SU-DHL-6 (cell line): ENCODE results near the gene ANKRD31.

Experiments
- H2AFZ ChIP-seq: fragments of 200-600 bp; sonication (generic); 2 replicates; pipeline ENCODE4 v1.6.1; 2014; ENCODE audit warnings: low read depth, mild to moderate bottlenecking, moderate library complexity, mixed read lengths, antibody characterized with exemption, low read length; ENCODE audit not compliant: severe bottlenecking
- H3F3A ChIP-seq: fragments of 200-600 bp; shearing (Covaris generic); 2 replicates; pipeline ENCODE4 v1.6.0; 2016; ENCODE audit warnings: antibody characterized with exemption, mild to moderate bottlenecking; ENCODE audit not compliant: insufficient read depth
- H3K27ac ChIP-seq: fragments of 200-600 bp; sonication (generic); 2 replicates; pipeline ENCODE4 v1.5.1; 2016; ENCODE audit warnings: low read depth, mild to moderate bottlenecking, low read length, moderate library complexity, mixed read lengths
- H3K27me3 ChIP-seq: fragments of 200-600 bp; sonication (generic), shearing (Covaris generic); 2 replicates; pipeline ENCODE4 v1.6.0; 2014; ENCODE audit warnings: mild to moderate bottlenecking, low read length
- H3K36me3 ChIP-seq: fragments of 200-600 bp; sonication (generic); 2 replicates; pipeline ENCODE4 v1.6.1; 2014; ENCODE audit warnings: mild to moderate bottlenecking, low read length, mixed read lengths
- H3K4me2 ChIP-seq: fragments of 300-600, 200-600 bp; shearing (Covaris generic), sonication (generic); 2 replicates; pipeline ENCODE4 v1.6.0; 2014; ENCODE audit warnings: low read length, low read depth, mild to moderate bottlenecking; ENCODE audit not compliant: poor library complexity, severe bottlenecking
- H3K4me3 ChIP-seq: fragments of 200-600 bp; sonication (generic); 2 replicates; pipeline ENCODE4 v1.5.1; 2014; ENCODE audit warnings: antibody characterized with exemption, low read length, mild to moderate bottlenecking, mixed read lengths; ENCODE audit not compliant: insufficient read depth, poor library complexity, severe bottlenecking
- H3K79me2 ChIP-seq: fragments of 200-600 bp; sonication (generic); 2 replicates; pipeline ENCODE4 v1.6.1; 2014; ENCODE audit warnings: mild to moderate bottlenecking, low read length, moderate library complexity; ENCODE audit not compliant: insufficient read depth
- H3K9ac ChIP-seq: fragments of 200-600 bp; sonication (generic); 2 replicates; pipeline ENCODE4 v1.7.0; 2014; ENCODE audit warnings: mild to moderate bottlenecking, low read length
- H3K9me2 ChIP-seq: fragments of 200-600 bp; sonication (generic); replicated peaks from 2 replicates; pipeline ENCODE4 v1.6.1; 2014; ENCODE audit warnings: low read length; ENCODE audit not compliant: insufficient read depth
- H3K9me3 ChIP-seq: fragments of 200-600 bp; sonication (generic); 2 replicates; pipeline ENCODE4 v1.6.1; 2014; ENCODE audit warnings: low read length, mixed read lengths; ENCODE audit not compliant: insufficient read depth
- H4K20me1 ChIP-seq: fragments of 200-600 bp; sonication (generic); 2 replicates; pipeline ENCODE4 v1.6.1; 2014; ENCODE audit warnings: low read depth, mild to moderate bottlenecking, antibody characterized with exemption, low read length, moderate library complexity, mixed read lengths
- EZH2phosphoT487 ChIP-seq: fragments of 200-600 bp; sonication (generic), shearing (Covaris generic); conservative IDR thresholded peaks from 2 replicates; pipeline ENCODE4 v1.6.1; 2018; ENCODE audit warnings: mild to moderate bottlenecking, antibody characterized with exemption, low read length, moderate library complexity, mixed read lengths
- TF ChIP-seq, protein P1 (sequence below): fragments of 200-600 bp; sonication (generic); IDR thresholded peaks from one replicate; pipeline ENCODE4 v1.5.1; 2017; ENCODE audit warnings: antibody characterized with exemption, mild to moderate bottlenecking, low read length, moderate library complexity; ENCODE audit not compliant: insufficient read depth, poor library complexity, severe bottlenecking

ANKRD31 gene, protein sequence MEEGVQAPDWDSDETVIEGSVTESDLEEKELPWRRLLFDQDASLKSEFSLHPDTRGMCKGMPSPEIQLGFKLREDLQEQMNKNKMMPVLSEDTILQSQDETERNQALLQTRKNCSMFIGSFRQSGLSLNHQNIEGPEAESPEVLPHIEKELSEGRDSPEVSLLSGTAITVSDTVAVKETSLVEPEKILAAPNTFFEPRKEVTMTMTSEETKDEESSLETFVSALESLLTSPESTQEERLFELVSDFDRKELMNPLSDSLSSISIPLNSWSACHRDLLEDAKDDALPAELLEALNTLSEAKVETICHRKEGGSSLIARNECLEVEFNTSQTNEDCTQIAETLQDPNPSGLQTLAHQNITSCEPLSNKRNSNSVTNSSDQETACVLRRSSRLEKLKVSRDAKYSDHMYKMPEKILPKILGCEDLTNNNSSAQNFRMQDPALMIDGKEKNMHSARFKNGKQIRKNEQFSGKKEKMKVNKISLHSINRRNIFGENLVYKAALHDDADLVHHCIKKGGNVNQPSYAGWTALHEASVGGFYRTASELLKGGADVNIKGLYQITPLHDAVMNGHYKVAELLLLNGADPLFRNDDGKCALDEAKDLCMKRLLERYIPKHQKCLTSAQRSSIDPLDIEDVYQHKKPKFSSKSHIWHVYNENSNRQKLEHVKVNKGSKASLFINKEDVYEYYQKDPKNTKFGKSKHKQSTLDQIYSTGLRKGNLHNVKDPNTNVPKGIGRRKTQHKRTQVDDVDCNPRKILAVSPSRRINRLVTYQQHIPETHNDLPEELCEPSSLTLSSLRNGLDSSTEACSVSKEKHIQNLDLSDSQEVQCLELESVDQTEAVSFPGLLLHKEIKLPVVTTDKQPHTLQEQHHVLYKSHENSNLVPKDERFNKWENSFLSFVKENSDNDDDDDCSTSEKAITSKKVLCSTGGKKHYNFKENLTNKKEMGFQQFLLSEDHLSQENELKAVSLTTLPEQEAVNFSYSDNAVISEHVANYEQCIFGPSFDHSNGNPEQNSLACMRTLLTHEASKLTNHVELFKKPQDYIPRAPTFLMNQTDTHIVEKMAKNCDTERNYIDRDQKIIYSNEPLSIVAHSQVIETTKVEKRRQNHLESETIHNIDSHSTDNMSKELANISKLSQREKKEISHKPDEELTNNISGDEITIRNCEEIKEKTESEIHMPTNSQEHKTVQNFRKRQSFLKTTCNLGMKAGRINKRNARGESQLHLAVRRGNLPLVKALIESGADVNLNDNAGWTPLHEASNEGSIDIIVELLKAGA (N-terminal part only)

DNA sequence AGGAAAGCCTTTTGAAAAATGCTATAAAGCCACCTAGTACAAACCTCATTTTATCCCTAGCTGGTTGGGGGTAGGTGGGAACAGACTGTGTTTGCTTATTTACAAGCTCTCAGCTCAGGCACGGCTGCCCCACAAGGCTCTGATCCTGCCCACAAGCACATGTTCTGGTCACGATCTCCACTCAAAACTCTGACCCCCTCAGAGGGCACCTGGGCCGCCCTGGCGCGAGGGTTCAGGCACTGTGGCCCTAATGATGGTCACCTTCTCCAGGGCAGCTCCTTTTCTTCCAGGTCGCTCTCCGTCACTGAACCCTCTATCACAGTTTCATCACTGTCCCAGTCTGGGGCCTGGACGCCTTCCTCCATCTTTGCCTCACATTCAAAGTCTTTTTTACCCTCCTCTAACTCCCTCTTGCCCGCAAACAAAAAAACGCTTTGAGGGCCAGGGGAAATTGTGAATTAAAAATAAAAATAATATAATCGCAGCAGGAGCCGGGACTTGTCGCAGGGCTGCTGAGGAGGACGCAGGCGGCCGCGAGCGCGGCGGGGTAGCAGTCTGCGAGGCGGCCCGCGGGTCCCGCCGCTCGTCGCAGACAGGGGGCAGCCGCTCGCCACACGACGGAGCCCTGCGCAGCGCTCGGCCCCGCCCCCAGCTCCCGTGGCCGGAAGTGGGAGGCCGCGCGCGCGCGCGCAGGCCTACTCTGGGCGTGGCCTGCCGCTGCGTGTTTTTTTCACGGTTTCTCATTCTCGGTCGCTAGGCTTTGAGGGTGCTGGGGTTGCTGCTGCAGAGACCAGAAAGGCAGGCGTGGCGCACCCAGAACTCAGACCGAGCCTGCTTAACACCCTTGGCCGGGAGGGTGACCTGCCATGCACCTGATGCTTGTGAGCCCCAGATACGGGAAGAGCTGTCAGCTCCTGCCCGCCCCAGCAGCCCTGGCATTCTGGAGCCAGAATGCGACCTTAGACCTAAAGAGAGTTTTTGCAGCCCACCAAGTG lies at the start of gene ANKRD31:
Gene ANKRD31 (minus strand): TSS at position 557 of the 995 bp plus-strand sequence. CDS start 192 bp downstream, at position 365.
- Histone ChIP-seq H3K9ac (peak within 1 kb of the TSS; percentile 67), H3K27me3 (no peaks in the 10 kb centered on the region), H3F3A (0 out of 2 replicates have a peak, but pooled peaks cover 2% of the 10 kb centered on the region), H4K20me1 (no peaks in the 10 kb centered on the region), H3K36me3 (no peaks in the 10 kb centered on the region), H3K9me2 (no peaks in the 10 kb centered on the region), H3K4me3 (peak within 1 kb of the TSS; percentile 59), H3K4me2 (peak within 1 kb of the TSS; percentile 89), H3K27ac (peak within 1 kb of the TSS; percentile 10; the same call in 1 of the 2 replicates), H3K79me2 (no peaks in the 10 kb centered on the region), H3K9me3 (no peaks in the 10 kb centered on the region), H2AFZ (peak within 1 kb of the TSS; percentile 100)
- TF ChIP-seq, protein P1, sequence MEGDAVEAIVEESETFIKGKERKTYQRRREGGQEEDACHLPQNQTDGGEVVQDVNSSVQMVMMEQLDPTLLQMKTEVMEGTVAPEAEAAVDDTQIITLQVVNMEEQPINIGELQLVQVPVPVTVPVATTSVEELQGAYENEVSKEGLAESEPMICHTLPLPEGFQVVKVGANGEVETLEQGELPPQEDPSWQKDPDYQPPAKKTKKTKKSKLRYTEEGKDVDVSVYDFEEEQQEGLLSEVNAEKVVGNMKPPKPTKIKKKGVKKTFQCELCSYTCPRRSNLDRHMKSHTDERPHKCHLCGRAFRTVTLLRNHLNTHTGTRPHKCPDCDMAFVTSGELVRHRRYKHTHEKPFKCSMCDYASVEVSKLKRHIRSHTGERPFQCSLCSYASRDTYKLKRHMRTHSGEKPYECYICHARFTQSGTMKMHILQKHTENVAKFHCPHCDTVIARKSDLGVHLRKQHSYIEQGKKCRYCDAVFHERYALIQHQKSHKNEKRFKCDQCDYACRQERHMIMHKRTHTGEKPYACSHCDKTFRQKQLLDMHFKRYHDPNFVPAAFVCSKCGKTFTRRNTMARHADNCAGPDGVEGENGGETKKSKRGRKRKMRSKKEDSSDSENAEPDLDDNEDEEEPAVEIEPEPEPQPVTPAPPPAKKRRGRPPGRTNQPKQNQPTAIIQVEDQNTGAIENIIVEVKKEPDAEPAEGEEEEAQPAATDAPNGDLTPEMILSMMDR, result peak; percentile 72
- no peak for TF ChIP-seq EZH2phosphoT487

- no peaks in the 10 kb centered on the region for H4K20me1 ChIP-seq
- H3K36me3 ChIP-seq, result no peaks in the 10 kb centered on the region
- no peaks in the 10 kb centered on the region for H3F3A ChIP-seq
- H3K9me2 ChIP-seq, result no peaks in the 10 kb centered on the region
- H3K4me2 ChIP-seq, result no peak overlapping the region
- no peaks in the 10 kb centered on the region for H3K27me3 ChIP-seq
- no peaks in the 10 kb centered on the region for H3K9me3 ChIP-seq
- H2AFZ ChIP-seq, result no peak overlapping the region
- no peak overlapping the region for H3K9ac ChIP-seq
- TF ChIP-seq EZH2phosphoT487, result no peak
- TF ChIP-seq, protein P1, result no peak
- no peaks in the 10 kb centered on the region for H3K79me2 ChIP-seq
- no peak overlapping the region for H3K27ac ChIP-seq
- H3K4me3 ChIP-seq, result no peak overlapping the region
Measured at GRCh38 chr5:75286211-75286773, 49.6 kb upstream of the ANKRD31 start.
